ENCODE results near the gene LRSAM1.

The LRSAM1 gene

DNA sequence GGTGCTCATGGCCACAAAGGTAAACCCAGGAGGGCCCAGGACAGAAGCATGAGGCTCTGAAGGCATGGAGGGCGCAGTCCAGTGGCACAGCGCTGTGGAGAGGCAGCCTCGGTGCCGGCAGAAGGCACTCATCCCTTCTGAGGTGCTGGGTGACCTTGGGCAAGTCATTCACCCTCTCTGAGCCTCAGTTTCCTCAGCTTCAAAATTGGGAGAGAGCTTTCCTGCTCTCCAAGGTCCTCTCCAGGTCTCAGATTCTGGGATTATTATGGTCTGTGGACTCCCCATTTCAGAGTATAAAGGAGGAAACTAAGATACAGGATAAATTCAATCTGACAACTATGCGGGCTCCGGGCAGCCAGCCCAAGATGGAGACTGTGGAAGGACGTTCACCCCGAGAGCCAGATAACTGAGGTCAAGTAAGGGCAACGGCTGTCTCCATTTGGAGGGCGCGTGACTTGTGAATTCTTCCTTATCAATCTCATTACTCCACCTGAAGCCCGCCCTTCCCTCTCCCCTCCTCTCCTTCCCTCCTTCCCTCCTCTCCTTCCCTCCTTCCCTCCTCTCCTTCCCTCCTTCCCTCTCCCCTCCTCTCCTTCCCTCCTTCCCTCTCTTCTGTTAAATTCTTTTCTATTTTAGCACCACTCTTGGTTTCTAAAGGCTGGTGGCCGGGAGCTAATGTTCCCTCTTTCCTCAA, 58.1 kb downstream of the LRSAM1 start:
- DNase-seq (ENCODE audit: low read depth): no peak
- H3K4me3 ChIP-seq (ENCODE audit: control insufficient read depth, low read depth, low read length): no peak overlapping the region
- TF ChIP-seq CTCF (IDR thresholded peaks at IDR 0.05; ENCODE audit: control insufficient read depth, insufficient read depth, low read depth, low read length, missing control alignments): no peak

- no peak for DNase-seq (ENCODE audit: low read depth)
- TF ChIP-seq CTCF (IDR thresholded peaks at IDR 0.05; ENCODE audit: control insufficient read depth, insufficient read depth, low read depth, low read length, missing control alignments): no peak
- H3K4me3 ChIP-seq (ENCODE audit: control insufficient read depth, low read depth, low read length): no peak overlapping the region
These were observed 58.6 kb downstream of the LRSAM1 start for GRCh38 chr9:127509955-127510299.

DNA sequence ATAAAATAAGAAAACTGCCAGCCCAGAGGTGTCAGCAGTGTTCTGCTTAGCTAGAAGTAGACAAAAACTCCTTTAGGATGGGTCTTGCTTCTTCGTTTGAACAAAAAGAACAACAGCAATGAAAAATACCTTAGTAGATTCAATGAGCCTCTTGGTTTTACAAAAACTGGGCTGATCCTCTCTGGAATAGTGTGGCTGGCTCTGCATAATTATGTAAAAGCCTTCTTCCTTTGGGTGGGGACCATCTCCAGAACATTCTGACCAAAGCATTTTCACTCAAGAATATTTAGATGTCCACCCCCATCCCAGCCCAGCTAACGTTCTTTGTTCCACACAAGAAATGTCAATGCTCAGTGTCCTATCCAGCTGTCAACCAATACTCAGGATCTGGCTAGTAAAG, 63.2 kb downstream of the LRSAM1 start:
- no peak for DNase-seq (ENCODE audit: low read depth)
- no peak for TF ChIP-seq CTCF (IDR thresholded peaks at IDR 0.05; ENCODE audit: control insufficient read depth, insufficient read depth, low read depth, low read length, missing control alignments)
- H3K4me3 ChIP-seq (ENCODE audit: control insufficient read depth, low read depth, low read length): no peak overlapping the region

DNA sequence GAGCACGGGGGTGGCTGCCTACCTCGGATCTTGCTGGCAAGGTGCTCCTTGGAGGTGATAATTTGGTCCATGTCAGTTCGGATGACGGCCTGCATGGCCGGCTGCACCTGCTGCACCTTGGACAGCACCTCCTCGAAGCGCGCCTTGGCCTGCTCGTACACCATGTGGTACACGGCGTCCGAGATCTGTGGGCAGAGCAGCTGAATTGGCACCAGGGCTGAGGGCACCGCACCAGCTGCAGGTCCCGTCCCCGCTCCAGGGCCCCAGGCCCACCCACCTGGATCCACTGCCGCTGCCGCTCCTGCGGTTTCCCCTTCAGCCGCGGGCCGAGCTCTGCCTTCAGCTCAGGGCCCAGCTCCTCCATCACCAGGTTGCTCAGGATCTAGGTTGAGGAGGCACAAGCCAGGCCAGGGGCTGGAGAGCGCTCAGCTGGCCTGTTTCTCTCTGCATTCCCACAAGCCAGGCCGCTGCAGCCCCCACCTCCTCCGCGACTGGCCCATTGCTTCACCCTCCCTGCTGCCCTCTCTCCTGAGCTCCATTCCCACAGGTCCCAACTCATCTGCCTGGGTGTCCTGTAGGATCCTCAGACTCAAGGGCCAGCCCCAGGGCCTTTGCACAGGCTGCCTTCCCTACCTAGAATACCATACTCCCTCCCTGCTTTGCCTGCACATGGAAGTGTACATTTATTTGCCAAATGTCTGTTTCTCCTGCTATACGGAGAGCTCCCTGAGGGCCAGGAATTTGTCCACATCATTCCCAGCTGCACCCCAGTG, 65.7 kb downstream of the LRSAM1 start:
- no peak for TF ChIP-seq CTCF (IDR thresholded peaks at IDR 0.05; ENCODE audit: control insufficient read depth, insufficient read depth, low read depth, low read length, missing control alignments)
- H3K4me3 ChIP-seq (ENCODE audit: control insufficient read depth, low read depth, low read length): no peak overlapping the region
- DNase-seq (ENCODE audit: low read depth): no peak

GRCh38 chr9:127517620-127518019, 66.3 kb downstream of the LRSAM1 start:
- DNase-seq (ENCODE audit: low read depth): no peak
- H3K4me3 ChIP-seq (ENCODE audit: control insufficient read depth, low read depth, low read length): no peak overlapping the region
- TF ChIP-seq CTCF (IDR thresholded peaks at IDR 0.05; ENCODE audit: control insufficient read depth, insufficient read depth, low read depth, low read length, missing control alignments): no peak

DNA sequence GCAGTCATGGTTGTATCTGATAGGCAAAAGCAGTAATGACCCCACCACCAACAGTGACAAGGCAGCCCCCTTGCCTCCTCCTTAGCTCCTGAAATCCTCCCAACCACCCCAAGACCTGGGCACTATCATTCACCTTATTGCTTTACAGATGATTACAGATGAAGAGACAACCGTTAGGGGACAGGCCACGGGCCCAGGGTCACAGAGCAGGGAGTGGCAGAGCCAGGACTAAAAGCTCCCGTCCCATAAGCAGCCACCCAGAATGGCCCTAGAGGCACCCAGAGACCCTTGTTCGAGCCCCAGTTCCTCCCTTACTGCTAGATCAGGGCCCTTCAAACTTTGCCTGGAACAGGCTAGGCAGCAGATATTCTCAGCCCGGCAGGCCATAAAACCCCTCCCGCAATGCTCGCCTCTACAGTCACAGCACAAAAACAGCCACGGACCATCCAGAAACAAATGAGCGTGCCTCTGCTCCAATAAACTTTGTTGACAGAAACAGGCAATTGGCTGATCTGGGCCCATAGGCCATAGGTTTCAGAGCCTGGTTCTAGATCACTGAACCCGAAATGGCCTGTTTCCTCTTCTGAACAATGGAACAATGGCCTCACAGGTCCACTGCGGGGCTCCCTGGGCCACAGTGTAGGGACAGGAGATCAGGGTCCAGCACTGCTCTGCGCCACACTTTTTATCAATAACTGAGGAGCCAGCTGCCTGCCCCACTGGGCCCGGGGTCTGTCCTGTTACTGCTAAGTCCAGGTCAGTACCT, 67.0 kb downstream of the LRSAM1 start:
- no peak for DNase-seq (ENCODE audit: low read depth)
- no peak for TF ChIP-seq CTCF (IDR thresholded peaks at IDR 0.05; ENCODE audit: control insufficient read depth, insufficient read depth, low read depth, low read length, missing control alignments)

More for the DNA sequence above, 67.0 kb downstream of the LRSAM1 start:
- H3K4me3 ChIP-seq (ENCODE audit: control insufficient read depth, low read depth, low read length): no peak overlapping the region
